ENCODE data around the gene AP1M2. TPM values are rescaled to one million over a fixed set of nuclear protein-coding genes. Genes with fewer than 3 reads are reported as not detected.

Gene AP1M2
- polyA plus RNA-seq, 1 donor (not counting 4 experiments of a cell fraction or from before 2014, with no cell fraction given) = 83.1 TPM

DNA sequence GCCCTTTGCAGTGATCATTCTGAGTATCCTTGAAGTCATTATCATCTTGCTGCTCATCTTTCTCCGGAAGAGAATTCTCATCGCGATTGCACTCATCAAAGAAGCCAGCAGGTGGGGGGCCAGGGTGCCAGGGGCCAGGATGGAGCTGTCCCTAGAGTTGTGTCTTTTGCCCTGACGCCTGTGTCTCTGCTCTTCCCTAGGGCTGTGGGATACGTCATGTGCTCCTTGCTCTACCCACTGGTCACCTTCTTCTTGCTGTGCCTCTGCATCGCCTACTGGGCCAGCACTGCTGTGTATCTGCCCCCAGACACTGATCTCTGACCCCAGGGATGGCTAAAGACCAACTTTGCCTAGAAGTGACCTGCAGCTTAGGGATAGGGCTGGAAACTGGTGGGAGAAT is 47.9 kb upstream of the AP1M2 start:
- DNase-seq (ENCODE audit: low read depth, low spot score) = no peak
- H3K9me3 ChIP-seq (ENCODE audit: control insufficient read depth, low read depth, low read length) = no peaks in the 10 kb centered on the region
- H3K4me1 ChIP-seq (ENCODE audit: control insufficient read depth, extremely low read depth, insufficient read depth, low read length) = no peaks in the 10 kb centered on the region
- H3K27ac ChIP-seq (ENCODE audit: control insufficient read depth, insufficient read depth, low read length) = no peak overlapping the region
- no peak overlapping the region for H3K4me3 ChIP-seq (ENCODE audit: control insufficient read depth in 2 of 3, extremely low read depth in 1 of 3, insufficient read depth in 2 of 3, low read depth in 1 of 3, low read length in 3 of 3)
- no peak for FAIRE-seq
- dilution Hi-C loops (cut with MboI; ENCODE audit: extremely low pct_ligation_motif_present, low sequenced_read_pairs) = no loop called here
- H2AFZ ChIP-seq (ENCODE audit: control insufficient read depth, low read length) = no peak overlapping the region
- peaks cover 42 to 48% of the 10 kb centered on the region in 2 experiments for H3K36me3 ChIP-seq (ENCODE audit: control insufficient read depth in 2 of 2, extremely low read depth in 1 of 2, insufficient read depth in 2 of 2, low read length in 2 of 2)
- peaks cover 2% of the 10 kb centered on the region for H3K79me2 ChIP-seq (ENCODE audit: control insufficient read depth, insufficient read depth, low read length)
- TF ChIP-seq EZH2 (IDR thresholded peaks at IDR 0.05; ENCODE audit: low read length) = no peak
- TF ChIP-seq, protein P1, sequence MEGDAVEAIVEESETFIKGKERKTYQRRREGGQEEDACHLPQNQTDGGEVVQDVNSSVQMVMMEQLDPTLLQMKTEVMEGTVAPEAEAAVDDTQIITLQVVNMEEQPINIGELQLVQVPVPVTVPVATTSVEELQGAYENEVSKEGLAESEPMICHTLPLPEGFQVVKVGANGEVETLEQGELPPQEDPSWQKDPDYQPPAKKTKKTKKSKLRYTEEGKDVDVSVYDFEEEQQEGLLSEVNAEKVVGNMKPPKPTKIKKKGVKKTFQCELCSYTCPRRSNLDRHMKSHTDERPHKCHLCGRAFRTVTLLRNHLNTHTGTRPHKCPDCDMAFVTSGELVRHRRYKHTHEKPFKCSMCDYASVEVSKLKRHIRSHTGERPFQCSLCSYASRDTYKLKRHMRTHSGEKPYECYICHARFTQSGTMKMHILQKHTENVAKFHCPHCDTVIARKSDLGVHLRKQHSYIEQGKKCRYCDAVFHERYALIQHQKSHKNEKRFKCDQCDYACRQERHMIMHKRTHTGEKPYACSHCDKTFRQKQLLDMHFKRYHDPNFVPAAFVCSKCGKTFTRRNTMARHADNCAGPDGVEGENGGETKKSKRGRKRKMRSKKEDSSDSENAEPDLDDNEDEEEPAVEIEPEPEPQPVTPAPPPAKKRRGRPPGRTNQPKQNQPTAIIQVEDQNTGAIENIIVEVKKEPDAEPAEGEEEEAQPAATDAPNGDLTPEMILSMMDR (optimal IDR thresholded peaks at IDR 0.05 in 1 of 3, IDR thresholded peaks at IDR 0.05 in 1 of 3, conservative IDR thresholded peaks at IDR 0.05 in 1 of 3; ENCODE audit: extremely low read depth in 1 of 3, insufficient read depth in 2 of 3, low read length in 3 of 3) = no peak
- no peak overlapping the region for H3K4me2 ChIP-seq (ENCODE audit: control insufficient read depth, extremely low read depth, insufficient read depth, low read depth, low read length)
- no peaks in the 10 kb centered on the region for H3K9me1 ChIP-seq (ENCODE audit: control insufficient read depth, extremely low read depth, insufficient read depth, low read length)
- H4K20me1 ChIP-seq (ENCODE audit: control insufficient read depth, extremely low read depth, insufficient read depth, low read length) = peaks cover 4% of the 10 kb centered on the region
- H3K9ac ChIP-seq (ENCODE audit: control insufficient read depth, extremely low read depth, insufficient read depth, low read length) = no peak overlapping the region
- H3K27me3 ChIP-seq (ENCODE audit: control insufficient read depth, extremely low read depth, insufficient read depth, low read length) = no peaks in the 10 kb centered on the region

DNA sequence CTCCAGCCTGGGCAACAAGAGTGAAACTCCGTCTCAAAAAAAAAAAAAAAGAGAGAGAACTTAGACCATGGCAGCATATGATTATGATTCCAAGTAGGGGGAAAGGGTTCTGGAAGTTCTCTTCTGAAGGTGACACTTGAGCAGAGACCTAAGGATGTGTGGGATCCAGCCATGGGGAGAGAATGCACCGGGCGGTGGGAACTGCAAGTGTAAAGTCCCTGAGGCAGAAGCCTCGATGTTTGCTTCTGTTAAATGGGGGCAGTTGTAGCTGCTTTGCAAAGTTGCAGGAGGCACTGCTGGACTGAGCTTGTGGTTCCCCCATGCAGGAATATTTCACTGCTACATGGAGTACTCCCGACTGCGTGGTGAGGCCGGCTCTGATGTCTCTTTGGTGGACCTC is 47.3 kb upstream of the AP1M2 start:
- FAIRE-seq = no peak
- H3K36me3 ChIP-seq (ENCODE audit: control insufficient read depth in 2 of 2, extremely low read depth in 1 of 2, insufficient read depth in 2 of 2, low read length in 2 of 2) = peaks cover 40 to 44% of the 10 kb centered on the region in 2 experiments
- H3K4me3 ChIP-seq (ENCODE audit: control insufficient read depth in 2 of 3, extremely low read depth in 1 of 3, insufficient read depth in 2 of 3, low read depth in 1 of 3, low read length in 3 of 3) = no peak overlapping the region
- no peak overlapping the region for H3K9ac ChIP-seq (ENCODE audit: control insufficient read depth, extremely low read depth, insufficient read depth, low read length)
- no peaks in the 10 kb centered on the region for H3K9me1 ChIP-seq (ENCODE audit: control insufficient read depth, extremely low read depth, insufficient read depth, low read length)
- no peaks in the 10 kb centered on the region for H3K9me3 ChIP-seq (ENCODE audit: control insufficient read depth, low read depth, low read length)
- TF ChIP-seq, protein P1 (optimal IDR thresholded peaks at IDR 0.05 in 1 of 3, IDR thresholded peaks at IDR 0.05 in 1 of 3, conservative IDR thresholded peaks at IDR 0.05 in 1 of 3; ENCODE audit: extremely low read depth in 1 of 3, insufficient read depth in 2 of 3, low read length in 3 of 3) = no peak
- TF ChIP-seq EZH2 (IDR thresholded peaks at IDR 0.05; ENCODE audit: low read length) = no peak
- H3K79me2 ChIP-seq (ENCODE audit: control insufficient read depth, insufficient read depth, low read length) = peaks cover 2% of the 10 kb centered on the region
- no peak for DNase-seq (ENCODE audit: low read depth, low spot score)
- no peak overlapping the region for H3K27ac ChIP-seq (ENCODE audit: control insufficient read depth, insufficient read depth, low read length)
- no peak overlapping the region for H3K4me2 ChIP-seq (ENCODE audit: control insufficient read depth, extremely low read depth, insufficient read depth, low read depth, low read length)
- peaks cover 4% of the 10 kb centered on the region for H4K20me1 ChIP-seq (ENCODE audit: control insufficient read depth, extremely low read depth, insufficient read depth, low read length)
- no peaks in the 10 kb centered on the region for H3K27me3 ChIP-seq (ENCODE audit: control insufficient read depth, extremely low read depth, insufficient read depth, low read length)
- H2AFZ ChIP-seq (ENCODE audit: control insufficient read depth, low read length) = no peak overlapping the region
- dilution Hi-C loops (cut with MboI; ENCODE audit: extremely low pct_ligation_motif_present, low sequenced_read_pairs) = no loop called here
- no peaks in the 10 kb centered on the region for H3K4me1 ChIP-seq (ENCODE audit: control insufficient read depth, extremely low read depth, insufficient read depth, low read length)

All from keratinocyte (primary cell).